Measurements from ENCODE around the gene BIN1.

BIN1 gene

DNA sequence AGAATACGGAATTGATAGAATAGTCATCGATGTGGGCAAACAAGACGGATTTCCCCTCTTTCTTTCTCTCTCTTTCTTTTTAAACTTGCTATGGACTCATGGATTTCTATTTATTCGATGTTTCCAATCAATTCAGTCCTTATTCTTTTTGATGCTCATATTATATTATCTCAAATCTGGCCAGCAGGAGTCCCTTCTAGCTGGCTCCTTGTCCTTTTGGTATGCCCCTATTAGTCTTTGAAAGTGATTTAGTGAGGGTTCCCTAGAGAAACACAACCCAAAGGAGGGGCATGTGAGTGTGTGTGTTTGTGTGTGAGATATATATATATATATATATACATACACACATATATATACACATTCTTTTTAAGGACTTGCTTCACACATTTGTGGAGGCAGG is 23.5 kb upstream of the BIN1 start:
- Histone ChIP-seq H3K27ac (no peak overlapping the region), H3K4me1 (no peaks in the 10 kb centered on the region), H3K27me3 (no peaks in the 10 kb centered on the region), H3K36me3 (no peaks in the 10 kb centered on the region), H3K4me3 (no peak overlapping the region), H3K9me3 (no peaks in the 10 kb centered on the region)
- TF ChIP-seq, protein P1, sequence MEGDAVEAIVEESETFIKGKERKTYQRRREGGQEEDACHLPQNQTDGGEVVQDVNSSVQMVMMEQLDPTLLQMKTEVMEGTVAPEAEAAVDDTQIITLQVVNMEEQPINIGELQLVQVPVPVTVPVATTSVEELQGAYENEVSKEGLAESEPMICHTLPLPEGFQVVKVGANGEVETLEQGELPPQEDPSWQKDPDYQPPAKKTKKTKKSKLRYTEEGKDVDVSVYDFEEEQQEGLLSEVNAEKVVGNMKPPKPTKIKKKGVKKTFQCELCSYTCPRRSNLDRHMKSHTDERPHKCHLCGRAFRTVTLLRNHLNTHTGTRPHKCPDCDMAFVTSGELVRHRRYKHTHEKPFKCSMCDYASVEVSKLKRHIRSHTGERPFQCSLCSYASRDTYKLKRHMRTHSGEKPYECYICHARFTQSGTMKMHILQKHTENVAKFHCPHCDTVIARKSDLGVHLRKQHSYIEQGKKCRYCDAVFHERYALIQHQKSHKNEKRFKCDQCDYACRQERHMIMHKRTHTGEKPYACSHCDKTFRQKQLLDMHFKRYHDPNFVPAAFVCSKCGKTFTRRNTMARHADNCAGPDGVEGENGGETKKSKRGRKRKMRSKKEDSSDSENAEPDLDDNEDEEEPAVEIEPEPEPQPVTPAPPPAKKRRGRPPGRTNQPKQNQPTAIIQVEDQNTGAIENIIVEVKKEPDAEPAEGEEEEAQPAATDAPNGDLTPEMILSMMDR (IDR thresholded peaks at IDR 0.05): no peak
- intact Hi-C loops (cut with DNase I; ENCODE audit: low total_unique reads): no loop called here
- DNase-seq: no peak

DNA sequence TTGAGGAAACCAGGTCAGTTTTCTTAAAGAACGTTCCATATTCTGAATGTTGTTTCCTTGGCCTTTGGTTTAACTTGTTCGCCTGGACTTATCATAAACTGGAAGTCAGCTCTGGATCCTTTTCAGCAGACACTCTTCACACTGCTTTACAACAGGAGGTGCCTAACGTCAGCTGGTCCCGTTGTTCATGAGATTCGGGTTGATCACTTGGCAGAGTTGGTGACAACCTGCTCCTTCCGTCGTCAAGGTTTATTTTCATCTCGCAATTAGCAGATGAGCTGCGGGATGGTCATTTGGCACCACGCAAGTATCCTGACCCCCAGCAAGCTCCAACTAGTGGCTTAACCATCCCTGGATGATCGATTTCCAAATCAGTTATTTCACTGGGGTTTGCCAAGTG is 23.0 kb upstream of the BIN1 start:
- H3K9me3 ChIP-seq: no peaks in the 10 kb centered on the region
- intact Hi-C loops (cut with DNase I; ENCODE audit: low total_unique reads): no loop called here
- no peak overlapping the region for H3K4me3 ChIP-seq
- no peaks in the 10 kb centered on the region for H3K36me3 ChIP-seq
- H3K27me3 ChIP-seq: no peaks in the 10 kb centered on the region
- no peak overlapping the region for H3K27ac ChIP-seq
- DNase-seq: no peak
- TF ChIP-seq, protein P1 (IDR thresholded peaks at IDR 0.05): no peak
- H3K4me1 ChIP-seq: no peaks in the 10 kb centered on the region

GRCh38 chr2:127128445-127128904 is 21.5 kb upstream of the BIN1 start:
- Histone ChIP-seq H3K36me3 (no peaks in the 10 kb centered on the region), H3K27ac (no peak overlapping the region), H3K4me1 (no peaks in the 10 kb centered on the region), H3K9me3 (no peaks in the 10 kb centered on the region), H3K27me3 (no peaks in the 10 kb centered on the region), H3K4me3 (no peak overlapping the region)
- DNase-seq: no peak
- TF ChIP-seq, protein P1 (IDR thresholded peaks at IDR 0.05): no peak
- intact Hi-C loops (cut with DNase I; ENCODE audit: low total_unique reads): no loop called here

- H3K27ac ChIP-seq: no peak overlapping the region
- no peaks in the 10 kb centered on the region for H3K27me3 ChIP-seq
- no peaks in the 10 kb centered on the region for H3K36me3 ChIP-seq
- no peaks in the 10 kb centered on the region for H3K9me3 ChIP-seq
- DNase-seq: no peak
- no peaks in the 10 kb centered on the region for H3K4me1 ChIP-seq
- intact Hi-C loops (cut with DNase I; ENCODE audit: low total_unique reads): no loop called here
- TF ChIP-seq, protein P1 (IDR thresholded peaks at IDR 0.05): no peak
- no peak overlapping the region for H3K4me3 ChIP-seq
Observed at GRCh38 chr2:127125821-127126220, 18.9 kb upstream of the BIN1 start.

DNA sequence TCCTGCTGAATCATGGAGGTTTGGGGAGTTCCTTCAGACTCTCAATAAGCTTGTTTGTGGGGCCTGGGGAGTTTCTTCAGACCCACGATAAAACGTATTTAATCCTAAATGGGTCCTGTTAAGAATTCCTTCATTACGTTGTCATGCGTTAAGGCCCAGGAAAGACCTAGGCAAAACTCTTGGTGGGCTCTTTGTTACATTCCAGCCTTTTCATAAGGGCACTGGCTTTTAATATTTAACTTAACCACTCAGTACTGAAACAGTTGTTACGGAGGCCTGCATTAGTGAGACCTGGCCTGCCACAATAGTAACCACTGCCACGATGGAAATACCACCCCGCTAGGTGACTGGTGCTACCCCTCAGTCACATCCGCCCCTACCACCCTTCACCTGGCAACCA is 17.5 kb upstream of the BIN1 start:
- no peaks in the 10 kb centered on the region for H3K27me3 ChIP-seq
- H3K27ac ChIP-seq: no peak overlapping the region
- TF ChIP-seq, protein P1 (IDR thresholded peaks at IDR 0.05): no peak
- intact Hi-C loops (cut with DNase I; ENCODE audit: low total_unique reads): no loop called here
- no peaks in the 10 kb centered on the region for H3K4me1 ChIP-seq
- no peak overlapping the region for H3K4me3 ChIP-seq
- H3K36me3 ChIP-seq: no peaks in the 10 kb centered on the region
- H3K9me3 ChIP-seq: no peaks in the 10 kb centered on the region
- no peak for DNase-seq

- H3K9me3 ChIP-seq: no peaks in the 10 kb centered on the region
- H3K27ac ChIP-seq: no peak overlapping the region
- H3K4me3 ChIP-seq: no peak overlapping the region
- no peaks in the 10 kb centered on the region for H3K4me1 ChIP-seq
- intact Hi-C loops (cut with DNase I; ENCODE audit: low total_unique reads): no loop called here
- DNase-seq: no peak
- TF ChIP-seq, protein P1 (IDR thresholded peaks at IDR 0.05): no peak
- H3K27me3 ChIP-seq: no peaks in the 10 kb centered on the region
- no peaks in the 10 kb centered on the region for H3K36me3 ChIP-seq
Observed at GRCh38 chr2:127122361-127123027, 15.5 kb upstream of the BIN1 start.
